Stimulated activated CD4-positive, alpha-beta T cell treated with anti-CD3 and anti-CD28 coated beads, TNF-alpha, amount 100 ng/mL, for 24 hours (primary cell): ENCODE data around the gene HPCAL1.
"Not testable (repeated sequence)": the region's sequence is repeated elsewhere in the genome, so short reads cannot be mapped to it uniquely, and the experiment has no call there.

Source experiments
- DNase-seq, 3 experiments: peaks; one replicate each; pipeline ENCODE4 v3.0.0-alpha.2; 2020; ENCODE audit warnings: low read depth in 3 of 3

Gene HPCAL1

DNA sequence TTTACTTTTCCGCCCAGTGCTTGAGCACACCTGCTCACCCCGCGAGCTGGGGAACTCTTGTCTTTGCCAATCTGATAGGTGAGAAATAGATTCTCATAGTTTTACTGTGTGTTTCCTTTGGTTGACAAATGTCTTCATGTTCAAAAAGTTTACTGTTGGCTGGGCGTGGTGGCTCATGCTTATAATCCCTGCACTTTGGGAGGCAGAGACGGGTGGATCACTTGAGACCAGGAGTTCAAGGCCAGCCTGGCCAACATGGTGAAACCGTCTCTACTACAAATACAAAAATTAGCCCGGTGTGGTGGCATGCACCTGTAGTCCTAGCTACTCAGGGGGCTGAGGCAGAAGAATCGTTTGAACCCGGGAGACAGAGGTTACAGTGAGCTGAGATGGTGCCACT lies 135.1 kb downstream of the HPCAL1 start:
- no peak for DNase-seq

DNA sequence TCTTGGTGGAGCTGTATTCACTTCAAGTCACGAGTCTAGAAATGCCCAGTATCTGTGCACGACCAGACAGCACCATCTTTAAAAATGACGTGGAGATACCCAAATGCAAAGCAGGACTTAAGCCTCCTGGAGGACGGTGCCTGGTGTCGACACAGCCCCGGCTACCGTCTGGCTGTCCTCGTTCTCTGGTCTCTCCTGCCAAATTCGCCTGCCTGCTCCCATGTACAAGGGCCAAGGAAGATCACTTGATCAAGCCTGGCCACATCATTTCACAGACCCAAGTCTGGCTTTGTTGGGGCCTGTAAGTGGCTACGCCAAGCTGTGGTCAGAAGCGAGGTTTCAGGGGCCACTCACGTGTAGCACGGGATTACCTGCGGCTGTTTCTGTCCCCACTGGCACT lies 136.0 kb downstream of the HPCAL1 start:
- no peak for DNase-seq

GRCh38 chr2:10439185-10439879 lies 136.6 kb downstream of the HPCAL1 start:
- no peak for DNase-seq

DNA sequence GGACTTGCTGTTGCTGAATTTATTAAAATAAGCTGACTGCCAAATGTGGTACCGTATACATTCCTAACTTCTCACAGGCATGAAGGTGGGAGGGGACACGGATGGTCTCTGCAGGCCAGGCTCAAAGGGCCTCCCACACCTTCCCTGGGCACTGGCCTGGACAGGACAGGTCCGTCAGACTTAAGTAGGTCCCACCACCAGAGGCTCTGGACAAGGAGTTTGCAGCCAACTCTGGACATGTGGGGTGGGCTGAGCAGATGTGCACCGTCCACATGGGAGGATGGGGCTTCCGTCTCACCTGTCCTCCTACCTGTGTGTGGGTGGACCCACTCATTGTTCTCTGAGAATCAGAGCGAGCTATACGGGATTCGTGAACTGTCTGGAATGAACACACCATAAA lies 137.3 kb downstream of the HPCAL1 start:
- DNase-seq = no peak

DNA sequence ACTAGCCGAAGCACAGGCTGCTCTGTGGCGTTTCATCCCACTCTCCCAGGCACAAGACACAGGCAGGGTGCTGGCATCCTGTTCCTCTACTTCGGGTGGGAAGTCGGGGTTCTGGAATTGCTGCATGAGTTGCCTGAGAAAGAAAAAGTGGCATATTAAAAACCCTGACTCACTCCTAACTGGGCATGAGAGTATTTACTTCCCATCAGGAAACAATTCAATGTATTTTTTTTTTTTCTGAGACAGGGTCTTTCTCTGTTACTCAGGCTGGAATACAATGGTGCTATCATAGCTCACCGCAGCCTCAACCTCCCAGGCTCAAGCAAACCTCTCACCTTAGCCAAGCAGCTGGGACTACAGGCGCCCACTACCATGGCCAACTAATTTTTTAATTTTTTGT lies 138.0 kb downstream of the HPCAL1 start:
- no peak for DNase-seq

- no peak for DNase-seq
Measured at GRCh38 chr2:10441948-10442347, 139.2 kb downstream of the HPCAL1 start.

DNA sequence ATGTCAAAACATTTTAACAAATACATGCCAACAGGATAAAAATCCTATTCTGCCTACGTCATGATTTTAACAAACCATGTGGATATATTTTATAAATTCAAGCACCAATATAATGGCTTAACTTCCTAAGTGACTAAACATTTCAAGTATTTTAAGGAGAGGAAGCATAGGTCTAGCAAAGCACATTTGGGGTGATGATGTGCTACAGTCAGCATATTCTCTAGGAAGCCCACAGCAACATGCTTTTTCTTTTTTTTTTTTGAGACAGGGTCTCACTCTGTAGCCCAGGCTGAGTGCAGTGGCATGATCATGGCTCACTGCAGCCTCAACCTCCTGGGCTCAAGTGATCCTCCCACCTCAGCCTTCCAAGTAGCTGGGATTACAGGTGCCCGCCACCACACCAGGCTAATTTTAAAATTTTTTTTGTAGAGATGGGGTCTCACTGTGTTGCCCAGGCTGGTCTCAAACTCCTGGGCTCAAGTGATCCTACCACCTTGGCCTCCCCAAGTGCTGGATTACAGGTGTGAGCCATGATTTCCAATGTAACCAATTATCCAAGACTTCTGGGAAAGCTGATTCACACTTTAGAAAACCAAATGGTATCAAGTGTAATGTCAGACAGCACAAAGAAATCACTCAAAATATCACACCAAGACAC lies 139.9 kb downstream of the HPCAL1 start:
- DNase-seq = not testable (repeated sequence)

- peak in 2 of 3 experiments; percentile 29 to 62 for DNase-seq
Measured at GRCh38 chr2:10444463-10444862, 141.8 kb downstream of the HPCAL1 start.

DNA sequence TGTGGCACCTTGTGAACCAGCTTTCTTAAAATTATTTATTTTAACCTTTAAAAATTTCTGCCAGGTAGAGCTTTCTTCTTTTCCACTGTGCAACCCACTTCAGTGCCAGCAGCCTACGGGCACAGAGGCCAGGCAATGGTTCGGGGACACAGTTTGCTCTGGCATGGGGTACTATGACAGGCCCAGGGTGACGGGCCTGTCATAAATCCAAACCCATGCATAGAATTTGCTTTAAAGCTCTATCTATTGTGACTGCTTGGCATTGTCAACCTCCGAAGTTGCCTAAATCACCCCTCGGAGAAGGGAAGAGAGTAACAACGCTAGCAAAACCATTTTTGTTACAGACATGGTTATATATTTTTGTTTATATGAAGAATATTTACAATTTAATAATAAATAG lies 143.9 kb downstream of the HPCAL1 start:
- DNase-seq = no peak

- peak in 1 of 3 experiments; percentile 22 for DNase-seq
Measured at GRCh38 chr2:10447300-10447894, 144.7 kb downstream of the HPCAL1 start.

- peak; percentile 97 to 98 (median 98) for DNase-seq
Measured at GRCh38 chr2:10447895-10448575, 145.3 kb downstream of the HPCAL1 start, which contains the start of gene ODC1. ODC1 (minus strand) TSS chr2:10448327; CDS start chr2:10445032, 3,295 bp downstream.

DNA sequence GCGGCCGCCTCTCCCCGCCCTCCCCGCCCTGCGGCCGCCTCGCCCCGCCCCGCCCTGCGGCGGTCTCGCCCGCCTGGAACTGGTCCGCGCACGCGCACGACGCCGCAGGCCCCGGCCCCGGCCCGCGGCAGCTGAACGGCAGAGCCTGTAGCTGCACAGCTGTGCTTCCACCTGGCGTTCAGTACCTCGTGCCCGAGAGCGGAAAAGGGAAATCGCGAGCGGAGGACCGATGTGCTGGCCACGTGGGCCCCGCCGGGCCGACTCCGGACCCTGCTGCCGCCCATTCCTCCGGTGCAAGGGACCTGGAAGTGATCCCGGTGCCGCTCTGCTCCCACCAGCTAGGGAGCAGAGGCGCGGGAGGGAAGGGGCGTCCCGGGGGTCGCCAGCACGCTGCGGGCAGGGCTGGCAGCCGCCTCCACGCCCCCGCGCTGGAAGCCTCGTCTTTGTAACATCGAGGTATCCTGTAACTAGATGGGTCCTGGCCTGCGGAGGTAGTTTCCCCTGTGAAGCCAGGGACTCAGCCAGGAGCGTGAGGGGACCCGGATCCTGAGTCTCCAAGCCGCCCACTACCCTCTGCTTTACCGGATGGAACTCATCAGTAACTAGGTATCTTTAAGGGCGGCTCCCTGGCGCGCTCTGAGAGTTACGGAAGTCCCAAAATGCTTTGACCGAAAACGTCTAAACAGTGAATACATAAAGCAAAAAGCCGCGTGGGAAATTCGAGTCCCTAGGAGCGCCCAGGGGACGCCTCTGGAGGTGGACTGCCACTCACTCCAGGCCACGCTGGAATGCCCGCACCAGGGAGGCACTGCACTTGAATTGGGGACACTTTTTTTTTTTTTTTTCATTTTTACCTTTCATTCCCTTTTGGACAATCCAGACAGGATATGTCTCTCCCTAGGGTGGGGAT lies 146.1 kb downstream of the HPCAL1 start:
- DNase-seq = peak; percentile 83 to 93 (median 90)

DNA sequence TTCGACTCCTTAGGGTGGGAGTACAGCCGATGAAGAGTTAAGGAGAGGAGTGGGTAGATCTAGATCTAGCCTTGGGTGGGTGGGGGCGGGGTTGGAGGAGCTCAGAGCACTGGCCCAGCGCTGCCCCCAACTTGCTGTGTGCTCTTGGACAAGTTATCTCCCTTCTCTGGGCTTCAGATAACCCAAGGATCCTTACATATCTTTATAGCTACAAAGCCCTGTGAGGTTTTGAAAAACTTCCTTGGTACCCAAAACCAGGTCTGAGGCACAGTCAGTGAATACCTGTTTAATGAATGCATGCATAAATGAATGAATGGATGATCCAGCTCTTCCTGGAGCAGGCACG lies 146.8 kb downstream of the HPCAL1 start:
- DNase-seq = no peak

- DNase-seq = no peak
Measured at GRCh38 chr2:10449838-10450691, 147.4 kb downstream of the HPCAL1 start.

DNA sequence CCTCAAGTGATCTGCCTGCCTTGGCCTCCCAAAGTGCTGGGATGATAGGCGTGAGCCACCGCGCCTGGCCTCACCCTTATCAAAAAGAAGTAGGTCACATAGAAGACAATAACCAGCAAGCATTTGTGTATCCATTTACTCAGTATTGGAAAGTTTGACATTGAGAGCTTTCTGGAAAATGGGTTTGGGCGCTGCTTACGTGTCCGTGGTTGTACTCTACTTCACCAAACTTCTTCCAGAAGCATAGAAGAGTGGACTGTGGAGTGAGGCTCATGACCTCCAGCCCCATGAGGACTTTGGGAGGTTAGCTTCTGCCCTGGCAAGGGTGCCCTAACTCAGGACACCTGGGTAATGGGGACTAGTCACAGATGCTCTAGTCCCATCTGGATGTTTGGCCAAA lies 149.1 kb downstream of the HPCAL1 start:
- no peak for DNase-seq

DNA sequence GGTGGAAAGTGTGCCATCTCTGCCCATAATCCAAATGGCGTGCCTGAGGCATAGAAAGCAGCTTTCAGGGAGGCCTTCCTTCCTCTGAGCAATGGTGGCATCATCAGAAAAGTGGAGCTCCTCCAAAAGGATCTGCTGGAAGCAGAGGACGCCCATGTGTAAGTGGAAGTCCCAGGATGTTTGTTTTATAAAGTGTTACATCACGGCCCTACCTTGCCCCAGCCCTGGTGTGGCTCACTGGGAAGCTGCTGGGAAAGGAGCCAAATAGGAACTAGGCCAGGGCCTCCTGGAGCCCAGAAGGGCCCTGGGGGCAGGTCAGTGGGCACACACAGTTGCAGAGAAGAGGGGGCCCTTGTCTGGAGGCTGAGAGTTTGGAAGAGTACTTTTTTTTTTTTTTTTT lies 149.6 kb downstream of the HPCAL1 start:
- DNase-seq = no peak

DNA sequence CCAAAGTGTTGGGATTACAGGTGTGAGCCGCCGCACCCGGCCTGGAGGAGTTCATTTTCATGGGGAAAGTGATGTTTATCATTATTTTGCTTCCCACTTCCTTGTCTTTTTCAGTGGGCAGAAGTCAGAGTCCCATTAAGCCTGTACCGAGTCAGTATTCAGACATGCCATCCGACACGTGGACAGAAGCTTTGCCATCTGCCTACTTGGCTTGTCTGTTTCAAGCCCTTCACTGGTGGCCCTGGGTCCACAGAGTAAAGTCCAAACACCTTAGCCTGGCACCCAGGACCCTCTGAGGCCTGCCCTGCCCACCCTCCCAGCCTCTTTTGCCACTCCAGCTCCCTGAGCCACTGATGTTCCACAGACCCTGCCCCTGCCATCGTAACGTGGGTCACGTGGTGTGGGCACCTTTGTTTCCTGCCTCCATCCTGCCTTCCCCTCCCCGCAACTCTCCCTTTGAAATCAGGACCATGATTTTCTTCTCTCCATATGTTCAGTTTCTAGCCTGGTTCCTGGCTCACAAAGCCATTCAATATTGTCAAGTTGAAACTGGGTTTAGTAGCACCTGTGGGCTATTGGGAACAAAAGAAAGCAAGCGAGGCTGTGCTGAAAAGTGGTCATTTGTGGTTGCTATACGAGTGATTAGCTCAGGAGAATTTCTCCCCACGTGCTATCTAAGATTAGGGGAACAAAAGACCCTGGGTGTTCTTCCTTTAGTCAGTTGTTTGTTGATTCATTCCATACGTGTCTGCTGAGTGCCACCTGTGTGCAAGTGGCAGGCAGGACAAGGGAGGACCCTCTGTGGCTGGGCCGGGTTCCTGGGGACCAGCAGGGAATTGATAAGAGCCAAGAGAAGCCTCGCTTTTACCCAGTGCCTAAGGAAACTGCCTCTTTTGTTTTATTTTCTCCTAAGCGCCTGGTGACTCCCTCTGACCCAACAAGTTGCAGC lies 150.5 kb downstream of the HPCAL1 start:
- no peak for DNase-seq

GRCh38 chr2:10453905-10454298 lies 151.2 kb downstream of the HPCAL1 start:
- no peak for DNase-seq

- no peak for DNase-seq
Measured at GRCh38 chr2:10454505-10454904, 151.8 kb downstream of the HPCAL1 start.
